GM19351 (cell line): ENCODE results near the gene SPECC1L.
A peak's percentile ranks its signal among the peaks of the same experiment; 100 is the strongest.
"Not testable (repeated sequence)": the region's sequence is repeated elsewhere in the genome, so short reads cannot be mapped to it uniquely, and the experiment has no call there.

Source experiments
- ATAC-seq: cut with Tn5 transposase; IDR thresholded peaks from one replicate; pipeline ENCODE4 v1.9.1; 2021; ENCODE audit warnings: mild to moderate bottlenecking, moderate library complexity; ENCODE audit not compliant: unreplicated experiment

SPECC1L gene, protein sequence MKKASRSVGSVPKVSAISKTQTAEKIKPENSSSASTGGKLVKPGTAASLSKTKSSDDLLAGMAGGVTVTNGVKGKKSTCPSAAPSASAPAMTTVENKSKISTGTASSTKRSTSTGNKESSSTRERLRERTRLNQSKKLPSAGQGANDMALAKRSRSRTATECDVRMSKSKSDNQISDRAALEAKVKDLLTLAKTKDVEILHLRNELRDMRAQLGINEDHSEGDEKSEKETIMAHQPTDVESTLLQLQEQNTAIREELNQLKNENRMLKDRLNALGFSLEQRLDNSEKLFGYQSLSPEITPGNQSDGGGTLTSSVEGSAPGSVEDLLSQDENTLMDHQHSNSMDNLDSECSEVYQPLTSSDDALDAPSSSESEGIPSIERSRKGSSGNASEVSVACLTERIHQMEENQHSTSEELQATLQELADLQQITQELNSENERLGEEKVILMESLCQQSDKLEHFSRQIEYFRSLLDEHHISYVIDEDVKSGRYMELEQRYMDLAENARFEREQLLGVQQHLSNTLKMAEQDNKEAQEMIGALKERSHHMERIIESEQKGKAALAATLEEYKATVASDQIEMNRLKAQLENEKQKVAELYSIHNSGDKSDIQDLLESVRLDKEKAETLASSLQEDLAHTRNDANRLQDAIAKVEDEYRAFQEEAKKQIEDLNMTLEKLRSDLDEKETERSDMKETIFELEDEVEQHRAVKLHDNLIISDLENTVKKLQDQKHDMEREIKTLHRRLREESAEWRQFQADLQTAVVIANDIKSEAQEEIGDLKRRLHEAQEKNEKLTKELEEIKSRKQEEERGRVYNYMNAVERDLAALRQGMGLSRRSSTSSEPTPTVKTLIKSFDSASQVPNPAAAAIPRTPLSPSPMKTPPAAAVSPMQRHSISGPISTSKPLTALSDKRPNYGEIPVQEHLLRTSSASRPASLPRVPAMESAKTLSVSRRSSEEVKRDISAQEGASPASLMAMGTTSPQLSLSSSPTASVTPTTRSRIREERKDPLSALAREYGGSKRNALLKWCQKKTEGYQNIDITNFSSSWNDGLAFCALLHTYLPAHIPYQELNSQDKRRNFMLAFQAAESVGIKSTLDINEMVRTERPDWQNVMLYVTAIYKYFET

DNA sequence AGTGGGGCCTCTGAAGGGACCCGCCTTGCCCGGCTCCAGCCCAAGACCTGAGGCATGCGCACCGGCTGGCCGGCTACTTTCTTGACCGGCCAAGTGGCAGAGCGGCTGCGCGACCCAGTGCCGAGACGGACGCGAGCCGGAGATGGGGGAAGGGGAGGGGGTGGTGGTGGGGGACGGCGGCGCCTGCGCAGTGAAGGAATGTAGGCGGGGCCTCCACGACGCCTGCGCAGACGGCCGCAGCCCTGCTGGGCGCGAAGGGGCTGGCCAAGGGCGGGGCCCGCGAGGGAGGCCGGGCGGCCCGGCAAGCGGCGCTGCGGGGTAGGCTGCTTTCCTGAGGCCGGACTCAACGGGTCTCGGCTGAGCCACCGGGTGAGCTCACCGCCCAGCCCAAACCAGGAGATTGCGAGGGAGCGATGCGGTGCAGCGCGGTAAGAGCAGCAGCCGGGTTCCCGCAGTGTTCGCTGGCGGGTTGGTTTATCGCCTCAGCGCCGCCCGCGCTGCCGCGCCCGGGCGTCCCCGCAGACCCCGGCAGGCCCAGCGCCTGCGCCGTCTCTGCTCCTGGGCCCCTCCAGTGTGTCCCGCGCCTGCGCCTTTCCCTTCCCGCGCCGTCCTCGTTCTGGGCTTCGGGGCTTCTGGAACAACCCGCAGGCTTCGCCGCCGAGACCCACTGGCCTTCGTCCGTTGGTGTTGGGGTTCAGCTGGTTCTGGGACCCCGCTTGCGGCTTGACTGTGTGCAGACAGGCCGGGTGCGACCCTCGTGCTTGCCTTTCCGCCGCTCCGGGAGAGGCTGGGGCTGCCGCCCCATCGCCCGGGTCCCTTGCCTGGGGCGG, at the start of gene SPECC1L:
Gene SPECC1L, plus strand, starts transcription at position 276 of the 830 bp plus-strand sequence. CDS start 31,401 bp downstream, outside the sequence.
- peak; percentile 80 for ATAC-seq

DNA sequence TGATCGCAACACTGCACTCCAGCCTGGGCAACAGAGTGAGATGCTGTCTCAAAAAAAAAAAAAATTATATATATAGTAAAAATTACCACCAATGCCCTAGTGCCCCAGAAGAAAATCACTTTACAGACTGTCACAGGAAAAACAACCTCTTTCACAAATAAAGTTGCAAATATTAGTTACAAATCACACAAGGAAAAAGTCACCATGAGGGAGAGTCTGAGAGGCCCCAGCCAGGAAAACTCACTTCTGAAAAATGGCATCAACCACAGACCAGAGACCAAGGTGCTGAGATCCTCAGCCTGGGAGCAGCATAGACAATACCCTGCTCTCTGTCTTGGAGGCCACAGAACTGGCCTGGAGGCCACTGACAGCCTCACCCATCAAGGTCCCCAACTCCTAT, 46.2 kb upstream of the SPECC1L start:
- no peak for ATAC-seq

DNA sequence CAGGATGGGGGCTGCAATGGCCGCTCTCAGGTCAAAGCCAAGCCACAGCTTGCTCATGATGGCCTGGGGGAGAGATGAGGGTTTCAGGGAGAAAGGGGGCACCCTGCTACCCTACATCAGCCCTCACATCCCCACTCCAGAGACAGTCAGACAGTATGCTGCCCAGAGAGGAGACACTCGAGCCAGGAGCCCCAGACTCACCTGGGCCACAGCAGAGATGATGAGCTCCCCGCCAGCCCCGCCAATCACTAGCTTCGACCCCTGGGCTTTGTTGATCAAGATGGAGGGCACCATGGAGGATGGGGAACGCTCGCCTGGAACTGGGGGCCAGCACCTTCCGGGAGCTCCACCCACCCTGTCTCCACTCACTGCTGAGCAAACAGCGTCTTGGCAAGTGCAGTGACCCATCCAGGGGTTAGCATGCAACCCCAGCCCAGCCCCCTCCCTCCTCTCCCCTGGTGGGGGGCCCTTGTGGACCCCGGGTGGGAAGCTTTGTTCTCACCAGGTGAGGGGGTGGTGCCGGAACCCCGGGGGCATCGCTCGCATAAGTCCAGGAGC, 45.5 kb upstream of the SPECC1L start:
- ATAC-seq: no peak

DNA sequence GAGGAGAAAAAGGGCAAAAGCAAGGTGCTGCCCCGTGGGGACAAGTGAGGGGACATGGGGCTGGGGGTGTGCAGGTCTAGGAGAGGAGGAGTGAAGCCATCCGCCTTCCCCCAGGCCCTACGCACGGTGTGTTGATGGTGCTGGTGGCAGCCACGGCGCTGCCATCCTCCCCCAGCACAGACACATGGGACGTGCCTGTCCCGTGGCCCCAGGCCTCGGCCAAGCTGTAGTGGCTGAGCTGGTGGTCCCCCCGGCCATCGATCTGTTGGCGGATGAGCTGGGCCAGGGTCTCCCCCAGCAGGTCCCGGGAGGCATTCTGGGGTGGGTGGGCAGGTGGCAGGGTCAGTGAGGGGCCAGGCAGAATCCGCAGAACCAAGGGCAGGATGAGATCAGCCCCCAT, 44.7 kb upstream of the SPECC1L start:
- no peak for ATAC-seq

DNA sequence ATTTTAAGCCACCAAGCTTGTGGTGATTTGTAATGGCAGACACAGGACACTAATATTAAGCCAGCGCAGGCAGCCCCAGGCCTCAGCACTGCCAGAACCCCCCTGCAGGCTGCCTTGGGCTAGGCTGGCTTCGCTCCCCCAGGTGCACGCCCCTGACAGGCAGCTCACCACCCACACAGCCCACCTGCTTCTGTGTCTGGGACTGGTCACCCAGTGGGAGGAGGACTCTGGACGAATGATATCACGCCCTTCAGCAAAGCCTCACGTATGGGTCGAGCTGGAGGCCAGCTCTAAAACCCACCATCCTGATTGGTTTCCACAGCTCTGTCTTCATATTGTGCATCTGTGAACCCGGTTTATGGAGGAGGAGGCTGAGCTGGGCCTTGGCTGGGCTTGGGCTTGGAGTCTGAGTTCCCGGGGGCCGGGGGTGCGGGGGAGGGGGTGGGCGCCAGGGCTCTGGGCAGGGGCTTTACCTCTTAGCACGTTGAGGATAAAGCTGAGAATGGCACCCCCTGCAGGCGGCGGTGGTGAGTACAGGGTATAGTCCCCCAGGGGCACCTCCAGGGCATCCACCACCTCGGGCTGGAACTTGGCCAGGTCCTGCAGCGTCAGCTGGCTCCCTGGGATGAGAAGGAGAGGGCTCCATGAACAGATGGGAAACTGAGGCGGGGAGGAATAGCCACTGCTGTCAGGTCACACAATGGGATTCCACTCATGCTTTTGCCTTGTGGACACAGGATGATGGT, 39.5 kb upstream of the SPECC1L start:
- ATAC-seq: no peak

DNA sequence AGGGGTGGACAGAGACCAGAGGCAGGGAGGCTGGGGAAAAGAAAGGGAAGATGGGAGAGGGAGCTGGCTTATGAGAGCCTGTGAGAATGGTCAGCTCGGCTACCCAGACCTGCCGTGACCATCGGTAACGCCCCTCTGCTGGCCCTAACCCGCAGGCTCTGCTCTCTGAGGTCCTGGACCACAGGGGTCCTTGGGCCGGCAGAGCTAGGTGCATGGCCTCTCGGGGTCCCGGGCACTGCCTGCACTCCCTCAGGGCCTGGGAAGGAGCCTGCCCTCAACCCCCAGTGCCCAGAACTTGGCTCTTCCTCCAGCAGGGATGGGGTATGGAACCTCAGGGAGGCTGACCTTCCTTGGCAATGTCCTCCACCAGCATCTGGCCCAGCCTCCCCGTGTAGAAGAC, 38.9 kb upstream of the SPECC1L start:
- ATAC-seq: no peak

DNA sequence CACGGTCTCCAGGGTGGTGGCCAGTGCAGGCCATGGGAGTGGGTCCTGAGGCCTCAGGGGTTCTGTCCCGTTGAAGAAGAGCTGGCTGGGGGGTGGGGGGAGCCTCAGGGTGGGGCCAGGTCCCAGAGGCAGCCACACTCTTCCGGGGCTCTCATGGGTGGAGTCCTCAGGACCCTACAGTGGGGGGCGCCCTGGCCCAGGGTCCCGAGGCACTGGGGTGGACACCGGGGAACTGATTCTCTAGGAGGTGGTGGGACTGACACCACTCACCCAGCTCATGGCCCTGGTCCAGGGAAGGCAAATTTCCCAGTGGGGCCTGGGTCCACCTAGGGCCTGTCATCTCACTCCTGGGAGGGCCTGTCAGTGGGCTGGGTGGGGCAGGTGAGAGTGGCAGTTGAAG, 38.5 kb upstream of the SPECC1L start:
- ATAC-seq: no peak

DNA sequence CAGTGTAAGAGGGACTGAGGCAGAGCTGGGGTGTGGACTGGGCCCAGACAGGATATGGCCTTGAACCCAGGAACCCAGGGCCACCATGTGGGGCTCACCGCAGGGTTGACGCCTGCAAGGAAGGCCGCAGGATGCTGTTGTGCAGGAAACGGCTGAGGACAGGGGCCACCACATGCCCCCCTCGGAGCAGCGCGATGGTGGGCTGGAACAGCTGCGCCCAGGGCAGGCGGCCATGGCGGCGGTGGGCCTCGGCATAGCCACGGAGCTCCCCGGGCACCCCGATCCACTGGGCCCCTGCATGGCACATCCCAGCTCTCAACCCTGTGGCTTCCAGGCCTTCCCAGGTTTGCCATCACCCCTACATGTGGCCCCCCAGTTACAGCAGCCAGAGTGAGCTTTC, 37.9 kb upstream of the SPECC1L start:
- ATAC-seq: no peak

DNA sequence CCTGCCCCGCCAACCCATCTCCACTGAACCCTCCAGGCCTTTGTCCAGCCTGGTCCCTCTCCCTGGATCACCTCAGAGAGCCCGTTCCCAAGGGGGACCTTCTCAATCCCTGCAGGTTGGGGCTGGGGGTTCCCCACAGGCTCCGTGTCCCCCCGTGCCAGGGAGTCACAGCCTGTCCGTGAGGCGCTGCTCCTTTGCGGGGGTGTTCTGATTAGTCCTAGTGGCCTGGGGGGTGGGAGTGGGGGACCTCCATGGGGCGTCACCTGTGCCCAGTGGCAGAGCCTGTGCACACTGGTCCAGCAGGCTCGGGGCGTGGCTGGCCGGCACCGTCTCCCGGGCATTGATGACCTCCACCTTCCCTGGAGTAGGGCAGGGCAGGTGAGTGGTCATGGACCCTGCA, 37.4 kb upstream of the SPECC1L start:
- ATAC-seq: no peak

DNA sequence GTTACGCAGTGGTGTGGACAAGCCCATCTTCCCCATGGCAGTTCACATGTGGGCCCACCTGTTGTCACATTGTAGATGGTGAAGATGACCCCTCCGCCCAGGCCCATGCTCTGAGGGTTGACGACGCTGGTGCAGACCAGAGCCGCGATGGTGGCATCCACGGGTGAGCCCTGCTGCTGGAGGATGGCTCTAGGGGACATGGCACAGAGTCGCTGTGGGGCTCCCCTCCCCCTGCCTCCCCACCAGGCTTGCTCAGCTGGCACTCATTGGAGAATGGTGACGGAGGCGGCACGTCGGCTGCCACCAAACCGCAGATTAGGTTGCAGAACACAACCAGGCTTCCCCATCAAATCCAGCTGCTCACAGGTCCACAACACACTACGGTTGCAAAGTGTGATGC, 36.8 kb upstream of the SPECC1L start:
- no peak for ATAC-seq

DNA sequence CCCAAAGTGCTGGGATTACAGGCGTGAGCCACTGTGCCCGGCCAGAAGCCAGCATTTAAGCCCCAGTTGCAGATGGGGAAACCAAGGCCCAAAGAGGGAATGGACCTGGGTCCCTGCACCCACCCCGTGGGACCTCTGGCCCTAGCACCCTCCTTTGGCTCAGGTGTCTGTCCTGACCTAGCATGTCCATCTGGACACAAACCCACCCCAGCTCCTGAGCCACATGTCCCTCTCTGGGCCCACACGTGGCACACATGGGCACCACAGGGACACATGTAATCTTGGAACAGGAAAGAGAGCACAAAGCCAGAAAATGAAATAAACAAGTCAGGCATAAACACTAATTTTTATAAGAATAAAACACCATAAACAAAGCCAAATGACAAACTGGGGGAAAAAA, 35.3 kb upstream of the SPECC1L start:
- ATAC-seq: no peak

DNA sequence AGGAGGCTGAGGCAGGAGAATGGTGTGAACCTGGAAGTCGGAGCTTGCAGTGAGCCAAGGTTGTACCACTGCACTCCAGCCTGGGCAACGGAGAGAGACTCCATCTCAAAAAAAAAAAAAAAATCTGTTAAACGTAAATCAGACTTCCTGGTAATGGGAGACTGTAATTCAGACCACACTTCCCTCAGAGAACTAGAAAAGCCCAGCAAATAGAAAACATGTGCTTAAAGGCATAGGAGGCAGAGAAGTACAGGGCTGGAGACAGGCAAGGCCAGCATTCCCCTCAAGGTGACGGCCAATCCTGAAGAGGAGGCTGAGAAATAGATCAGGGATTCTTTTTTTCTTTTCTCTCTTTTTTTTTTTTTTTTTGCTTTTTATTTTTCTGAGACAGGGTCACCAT, 34.0 kb upstream of the SPECC1L start:
- ATAC-seq: no peak

DNA sequence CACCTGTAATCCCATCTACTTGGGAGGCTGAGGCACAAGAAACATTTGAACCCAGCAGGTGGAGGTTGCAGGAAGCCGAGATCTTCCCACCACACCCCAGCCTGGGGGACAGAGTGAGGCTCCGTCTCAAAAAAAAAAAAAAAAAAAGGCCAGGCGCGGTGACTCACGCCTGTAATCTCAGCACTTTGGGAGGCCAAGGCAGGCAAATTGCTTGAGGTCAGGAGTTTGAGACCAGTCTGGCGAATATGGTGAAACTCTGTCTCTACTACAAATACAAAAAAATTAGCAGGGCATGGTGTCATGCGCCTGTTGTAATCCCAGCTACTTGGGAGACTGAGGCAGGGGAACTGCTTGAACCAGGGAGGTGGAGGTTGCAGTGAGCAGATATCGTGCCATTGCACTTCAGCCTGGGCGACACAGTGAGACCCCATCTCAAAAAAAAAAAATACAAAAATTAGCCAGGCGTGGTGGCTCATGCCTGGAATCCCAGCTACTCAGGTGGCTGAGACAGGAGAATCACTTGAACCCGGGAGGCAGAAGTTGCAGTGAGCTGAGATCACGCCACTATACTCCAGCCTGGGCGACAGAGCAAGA, 32.4 kb upstream of the SPECC1L start:
- ATAC-seq: not testable (repeated sequence)

DNA sequence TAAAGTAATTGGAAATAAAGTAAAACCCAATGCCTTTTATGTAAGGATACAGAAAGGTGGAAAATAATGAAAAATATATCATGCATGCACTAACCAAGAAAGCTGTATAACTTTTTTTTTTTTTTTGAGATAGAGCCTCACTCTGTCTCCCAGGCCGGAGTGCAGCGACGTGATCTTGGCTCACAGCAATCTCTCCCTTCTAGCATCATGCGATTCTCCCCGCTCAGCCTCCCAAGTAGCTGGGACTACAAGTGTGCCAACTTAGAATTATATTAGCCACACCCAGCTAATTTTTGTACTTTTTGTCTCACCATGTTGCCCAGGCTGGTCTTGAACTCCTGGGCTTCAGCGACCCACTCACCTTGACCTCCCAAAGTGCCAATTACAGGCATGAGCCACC, 30.2 kb upstream of the SPECC1L start:
- no peak for ATAC-seq

DNA sequence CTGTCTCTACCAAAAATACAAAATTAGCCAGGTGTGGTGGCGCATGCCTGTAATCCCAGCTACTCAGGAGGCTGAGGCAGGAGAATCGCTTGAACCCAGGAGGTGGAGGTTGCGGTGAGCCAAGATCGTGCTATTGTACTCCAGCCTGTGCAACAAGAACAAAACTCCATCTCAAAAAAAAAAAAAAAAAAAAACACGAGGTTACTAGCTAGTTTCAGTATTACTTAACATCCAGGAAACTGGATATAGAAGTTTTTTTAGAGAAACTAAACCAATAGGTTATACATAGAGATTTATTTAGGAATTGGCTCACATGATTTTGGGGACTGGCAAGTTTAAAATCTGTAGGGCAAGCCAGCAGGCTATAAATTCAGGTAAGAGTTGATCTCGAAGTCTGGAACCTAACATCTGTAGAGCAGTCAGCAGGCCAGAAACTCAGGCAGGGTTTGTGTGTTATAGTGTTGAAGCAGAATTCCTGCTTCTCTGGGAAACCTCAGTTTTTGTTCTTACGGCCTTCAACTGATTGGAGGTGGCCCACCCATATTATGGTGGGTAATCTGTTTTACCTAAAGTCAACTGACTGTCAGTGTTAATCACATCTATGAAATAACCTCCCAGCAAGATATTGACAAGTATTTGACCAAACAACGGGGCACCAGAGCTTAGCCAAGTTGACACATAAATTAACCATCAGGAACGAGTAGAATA, 29.5 kb upstream of the SPECC1L start:
- not testable (repeated sequence) for ATAC-seq

DNA sequence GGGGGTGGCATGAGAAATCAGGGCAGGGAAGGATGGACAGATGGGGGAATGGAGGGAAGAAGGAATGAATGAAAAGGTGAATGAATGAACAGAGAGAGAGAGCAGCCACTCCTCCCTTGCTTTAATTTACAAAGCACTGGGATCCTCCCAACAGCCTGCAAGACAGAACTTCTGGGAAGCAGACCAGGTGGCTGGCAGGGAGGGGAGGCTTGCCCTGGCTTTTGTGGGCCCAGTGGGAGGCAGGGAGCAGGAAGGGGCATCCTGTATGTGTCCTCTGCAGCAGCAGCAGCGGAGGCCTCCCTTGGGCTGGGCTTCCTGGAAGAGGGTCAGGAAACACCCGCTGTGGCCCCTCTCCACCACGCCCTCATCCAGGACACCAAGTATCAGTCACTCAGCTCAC, 27.2 kb upstream of the SPECC1L start:
- not testable (repeated sequence) for ATAC-seq

DNA sequence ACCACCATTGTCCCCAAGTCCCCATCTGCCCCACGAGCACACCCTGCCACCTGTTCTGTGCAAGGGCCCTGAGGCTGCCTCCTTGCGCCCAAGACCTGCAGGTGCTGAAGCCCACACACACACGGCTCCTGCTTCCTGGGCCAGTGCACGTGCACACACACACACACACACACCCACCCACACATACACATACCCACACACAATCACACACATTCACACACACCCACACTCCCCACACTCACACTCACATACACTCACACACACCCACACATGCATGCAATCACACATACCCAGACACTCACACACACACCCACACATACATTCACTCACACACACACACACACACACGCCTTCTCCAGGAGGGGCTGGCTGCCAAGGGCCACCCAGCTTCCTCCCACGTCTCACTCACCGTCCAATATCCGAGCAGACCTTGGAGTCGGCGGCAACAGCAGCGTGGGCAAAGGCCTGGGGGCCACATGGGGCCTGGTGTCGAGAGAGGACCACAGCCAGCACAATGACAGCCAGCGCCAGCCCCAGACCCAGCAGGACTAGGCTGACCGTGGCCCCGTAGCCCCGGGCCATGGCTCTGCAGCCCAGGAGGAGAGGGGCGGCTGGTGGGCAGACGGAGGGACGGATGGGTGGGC, 26.4 kb upstream of the SPECC1L start:
- no peak for ATAC-seq

DNA sequence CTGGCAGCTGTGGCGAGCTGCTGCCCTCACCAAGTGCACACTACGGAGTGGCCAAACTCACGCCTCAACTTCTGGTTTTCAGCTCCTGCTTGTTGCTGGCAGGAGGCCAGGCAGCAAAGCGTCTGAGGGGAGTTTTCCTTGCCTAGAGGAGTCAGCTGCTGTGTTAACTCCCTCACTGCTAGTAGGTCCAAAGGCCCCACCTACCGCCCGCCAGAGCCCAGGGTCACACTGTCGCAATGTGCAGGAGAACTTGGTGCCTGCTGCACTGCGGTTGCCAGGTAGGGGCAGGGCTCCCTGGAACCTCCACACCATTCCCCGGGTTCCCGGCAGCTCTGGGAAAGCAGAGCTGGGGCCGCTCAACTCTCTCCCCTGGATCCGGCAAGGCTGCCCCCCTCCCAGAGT, 25.6 kb upstream of the SPECC1L start, which contains the start of gene GGT5:
Gene GGT5, minus strand, starts transcription at position 53 of the 402 bp plus-strand sequence. CDS start 357 bp downstream, outside the sequence.
- ATAC-seq: not testable (repeated sequence)
